SHP77 treated with DMSO at 0.1 percent for 48 hours (cell line): Measurements from ENCODE around the gene PPP6C.
"Not testable (repeated sequence)": the region's sequence is repeated elsewhere in the genome, so short reads cannot be mapped to it uniquely, and the experiment has no call there.

Experiments used
- DNase-seq: peaks from one replicate; lab custom pipeline; 2025; lab: John Stamatoyannopoulos, UW

Gene PPP6C

DNA sequence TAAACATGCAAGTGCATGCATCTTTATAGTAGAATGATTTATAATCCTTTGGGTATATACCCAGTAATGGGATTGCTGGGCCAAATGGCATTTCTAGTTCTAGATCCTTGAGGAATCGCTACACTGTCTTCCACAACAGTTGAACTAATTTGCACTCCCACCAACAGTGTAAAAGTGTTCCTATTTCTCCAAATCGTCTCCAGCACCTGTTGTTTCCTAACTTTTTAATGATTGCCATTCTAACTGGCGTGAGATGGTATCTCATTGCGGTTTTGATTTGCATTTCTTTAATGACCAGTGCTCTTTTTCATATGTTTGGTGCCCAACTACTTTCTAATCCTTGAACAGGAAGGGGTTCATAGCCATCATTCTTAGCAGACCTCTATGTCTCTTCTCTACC is 7.8 kb downstream of the PPP6C start:
- not testable (repeated sequence) for DNase-seq

DNA sequence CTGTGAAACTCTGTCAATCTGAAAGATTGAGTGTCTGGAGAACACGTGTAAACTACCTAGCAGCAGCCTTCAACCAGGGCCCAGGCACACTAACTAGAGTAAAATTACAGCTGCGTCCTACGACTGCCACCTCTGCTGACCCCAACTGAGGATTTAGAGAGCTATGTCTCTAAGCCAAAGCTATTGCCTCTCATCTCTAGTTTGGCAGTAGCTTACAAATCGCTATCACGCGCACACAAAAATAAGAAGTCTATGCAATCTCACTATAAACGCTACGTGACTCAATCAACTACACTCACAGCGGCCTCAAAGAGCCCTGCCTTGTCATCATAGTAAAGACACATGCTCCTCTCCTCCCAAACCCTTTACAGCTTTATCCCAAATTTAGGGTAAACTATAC is 8.7 kb downstream of the PPP6C start:
- DNase-seq: no peak

DNA sequence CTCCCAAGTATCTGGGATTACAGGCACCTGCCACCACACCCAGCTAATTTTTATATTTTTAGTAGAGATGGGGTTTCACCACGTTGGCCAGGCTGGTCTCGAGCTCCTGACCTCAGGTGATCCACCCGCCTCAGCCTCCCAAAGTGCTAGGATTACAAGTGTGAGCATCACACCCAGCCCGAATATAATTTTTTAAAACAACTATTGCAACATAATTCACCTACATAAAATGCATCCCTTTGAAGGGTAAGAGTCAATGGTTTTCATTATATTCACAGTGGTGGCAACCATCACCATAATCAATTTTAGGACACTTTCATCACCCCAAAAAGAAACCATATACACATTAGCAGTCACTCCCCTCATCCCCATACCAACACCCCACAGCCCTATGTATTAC is 9.8 kb downstream of the PPP6C start:
- not testable (repeated sequence) for DNase-seq

DNA sequence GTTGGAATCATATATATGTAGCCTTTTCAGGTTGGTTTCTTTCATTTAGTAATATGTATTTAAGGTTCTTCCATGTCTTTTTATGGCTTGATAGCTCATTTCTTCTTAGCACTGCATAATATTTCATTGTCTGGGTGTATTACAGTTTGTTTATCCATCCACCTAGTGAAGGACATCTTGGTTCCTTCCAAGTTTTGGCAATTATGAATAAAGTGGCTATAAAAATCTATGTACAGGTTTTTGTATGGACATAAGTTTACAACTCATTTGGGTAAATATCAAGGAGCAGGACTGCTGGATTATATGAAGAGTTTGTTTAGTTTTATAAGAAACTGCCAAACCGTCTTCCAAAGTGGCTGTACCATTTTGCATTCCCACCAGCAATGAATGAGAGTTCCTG is 11.7 kb downstream of the PPP6C start:
- DNase-seq: no peak

DNA sequence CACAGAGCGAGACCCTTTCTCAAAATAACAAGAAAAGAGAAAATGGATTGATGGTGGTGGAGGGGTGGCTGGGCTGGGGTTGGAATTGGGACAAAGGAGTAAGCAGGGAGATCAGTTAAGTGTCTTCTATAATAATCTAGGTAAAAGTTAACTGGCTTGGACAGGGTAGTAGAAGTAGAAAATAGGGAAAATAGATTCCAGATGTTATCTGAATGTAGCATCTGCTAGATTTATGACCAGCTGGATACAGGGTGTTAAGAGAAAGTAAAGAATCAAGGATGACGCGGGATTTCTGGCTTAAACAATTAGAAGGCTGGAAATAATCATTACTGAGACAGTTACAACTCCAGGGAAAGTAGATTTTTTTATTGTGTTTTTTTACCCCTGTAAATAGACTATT is 13.0 kb downstream of the PPP6C start:
- DNase-seq: no peak

DNA sequence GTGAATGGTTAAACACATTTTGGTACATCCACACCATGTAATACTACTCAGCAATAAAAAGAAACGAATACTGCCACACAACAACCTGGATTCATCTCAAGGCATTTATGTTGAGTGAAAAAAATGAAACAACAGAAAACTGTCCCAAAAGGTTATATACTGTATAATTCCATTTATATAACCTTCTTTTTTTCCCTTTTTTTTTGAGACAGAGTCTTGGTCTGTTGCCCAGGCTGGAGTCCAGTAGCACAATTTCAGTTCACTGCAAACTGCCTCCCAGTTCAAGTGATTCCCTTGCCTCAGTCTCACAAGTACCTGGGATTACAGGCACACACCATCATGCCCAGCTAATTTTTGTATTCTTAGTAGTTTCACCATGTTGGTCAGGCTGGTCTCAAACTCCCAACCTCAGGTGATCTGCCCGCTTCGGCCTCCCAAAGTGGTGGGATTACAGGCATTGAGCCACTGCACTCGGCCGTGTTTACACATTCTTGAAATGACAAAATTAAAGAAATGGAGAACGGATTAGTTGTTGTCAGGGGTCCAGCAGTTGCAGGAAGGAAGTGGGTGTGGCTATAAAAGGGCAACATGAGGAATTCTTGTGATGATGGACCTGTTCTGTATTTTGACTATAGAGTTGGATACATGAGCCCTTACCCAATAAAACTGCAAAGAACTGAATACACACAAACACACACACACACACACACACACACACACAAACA is 17.4 kb downstream of the PPP6C start:
- DNase-seq: no peak

DNA sequence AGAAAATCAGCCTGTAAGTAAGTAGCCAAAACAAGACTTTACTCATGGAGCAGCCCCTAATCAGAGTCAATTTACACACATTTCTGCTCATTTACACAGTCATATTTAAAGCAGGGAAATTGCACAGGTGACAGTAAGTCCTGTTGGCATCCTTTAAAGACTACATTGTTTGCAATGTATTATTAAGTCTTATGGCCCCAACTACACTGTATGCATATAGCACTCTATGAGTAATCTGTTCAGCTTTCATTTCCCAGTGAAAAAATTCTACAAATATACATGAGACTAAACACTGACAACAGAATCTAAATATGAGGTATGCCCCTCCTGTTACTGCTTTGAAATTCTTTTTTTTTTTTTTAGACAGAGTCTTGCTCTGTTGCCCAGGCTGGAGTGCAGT is 19.7 kb downstream of the PPP6C start:
- DNase-seq: no peak

DNA sequence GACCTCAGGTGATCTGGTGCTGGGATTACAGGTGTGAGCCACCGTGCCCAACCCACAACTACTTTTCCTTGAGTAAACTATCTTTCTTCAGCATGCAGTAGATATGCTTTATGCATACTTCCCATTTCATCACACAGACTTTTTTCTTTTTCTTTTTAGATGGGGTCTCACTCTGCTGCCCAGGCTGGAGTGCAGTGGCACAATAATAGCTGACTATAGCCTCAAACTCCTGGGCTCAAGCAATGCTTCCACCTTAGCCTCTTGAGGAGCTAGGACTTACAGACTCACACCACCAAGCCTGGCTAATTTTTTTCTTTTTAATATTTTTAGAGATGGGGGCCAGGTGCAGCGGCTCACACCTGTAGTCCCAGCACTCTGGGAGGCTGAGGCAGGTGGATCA is 22.8 kb downstream of the PPP6C start:
- no peak for DNase-seq

DNA sequence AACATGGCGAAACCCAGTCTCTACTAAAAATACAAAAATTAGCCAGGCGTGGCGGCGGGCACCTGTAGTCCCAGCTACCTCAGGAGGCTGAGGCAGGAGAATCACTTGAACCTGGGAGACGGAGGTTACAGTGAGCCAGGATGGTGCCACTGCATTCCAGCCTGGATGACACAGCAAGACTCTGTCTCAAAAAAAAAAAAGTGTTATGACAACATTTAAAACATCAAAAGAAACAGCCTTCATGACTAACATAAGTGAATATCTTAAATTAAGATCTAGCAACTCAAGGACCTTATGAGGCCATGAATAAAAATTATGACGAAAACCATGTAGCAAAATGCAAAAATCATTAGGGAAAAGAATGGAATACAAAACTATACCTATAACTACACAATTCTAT is 26.7 kb downstream of the PPP6C start:
- DNase-seq: not testable (repeated sequence)

DNA sequence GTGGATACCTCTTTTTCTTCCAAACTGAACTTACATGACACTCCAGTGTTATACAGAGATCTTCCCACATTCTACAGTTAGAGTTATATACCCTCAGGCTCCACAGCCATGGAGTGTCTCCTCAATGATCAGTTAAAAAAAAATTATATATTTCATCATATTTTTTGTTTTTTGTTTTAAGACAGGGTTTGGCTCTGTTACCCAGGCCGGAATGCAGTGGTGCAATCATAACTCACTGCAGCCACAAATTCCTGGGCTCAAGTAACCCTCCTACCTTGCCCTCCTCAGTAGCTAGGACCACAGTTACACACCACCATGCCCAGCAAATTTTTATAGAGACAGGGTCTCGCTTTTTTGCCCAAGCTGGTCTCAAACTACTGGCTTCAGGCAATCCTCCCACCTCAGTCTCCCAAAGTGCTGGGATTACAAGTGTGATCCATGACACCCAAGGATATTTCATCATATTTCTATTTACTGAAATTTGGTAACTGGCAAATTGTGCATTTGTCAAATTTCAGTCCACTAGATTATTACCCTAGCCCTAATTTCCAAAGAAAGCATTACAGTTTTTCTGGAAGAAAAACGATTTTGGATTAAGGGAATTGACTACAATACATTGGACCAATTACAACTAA is 28.2 kb downstream of the PPP6C start:
- DNase-seq: no peak

DNA sequence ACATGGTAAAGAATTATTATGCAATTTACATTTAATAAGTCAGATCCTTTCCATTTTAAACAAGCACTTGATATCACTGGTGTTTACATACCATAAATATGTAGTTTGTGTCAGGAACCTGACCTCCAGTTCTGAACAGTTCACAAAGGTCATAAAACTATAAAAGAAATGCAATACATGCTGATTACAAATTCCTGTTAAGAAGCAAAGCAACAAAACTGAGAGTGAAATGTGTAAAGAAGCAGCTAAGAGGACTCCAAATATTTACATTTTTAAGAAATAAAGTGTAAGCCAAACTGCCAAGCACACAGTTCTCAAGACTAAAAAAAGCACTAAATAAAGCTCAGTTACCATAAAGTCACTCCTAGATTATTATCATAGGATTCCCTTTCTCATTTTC is 28.9 kb downstream of the PPP6C start:
- no peak for DNase-seq

DNA sequence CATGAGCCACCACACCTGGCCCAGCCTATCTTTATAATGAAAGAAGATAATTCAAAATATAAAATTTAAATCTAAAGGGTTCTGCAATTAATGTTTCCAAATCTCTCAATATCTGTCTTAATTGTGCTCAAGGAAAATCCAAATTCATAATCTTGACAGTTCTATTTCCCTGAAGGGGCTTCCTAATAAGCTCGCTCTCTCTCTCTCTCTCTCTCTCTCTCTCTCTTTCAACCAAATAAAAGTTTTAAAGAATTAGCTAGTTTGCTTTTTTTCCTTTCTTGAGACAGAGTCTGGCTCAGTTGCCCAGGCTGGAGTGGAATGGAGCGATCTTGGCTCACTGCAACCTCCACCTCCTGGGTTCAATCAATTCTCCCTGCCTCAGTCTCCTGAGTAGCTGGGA is 33.1 kb downstream of the PPP6C start:
- DNase-seq: no peak

DNA sequence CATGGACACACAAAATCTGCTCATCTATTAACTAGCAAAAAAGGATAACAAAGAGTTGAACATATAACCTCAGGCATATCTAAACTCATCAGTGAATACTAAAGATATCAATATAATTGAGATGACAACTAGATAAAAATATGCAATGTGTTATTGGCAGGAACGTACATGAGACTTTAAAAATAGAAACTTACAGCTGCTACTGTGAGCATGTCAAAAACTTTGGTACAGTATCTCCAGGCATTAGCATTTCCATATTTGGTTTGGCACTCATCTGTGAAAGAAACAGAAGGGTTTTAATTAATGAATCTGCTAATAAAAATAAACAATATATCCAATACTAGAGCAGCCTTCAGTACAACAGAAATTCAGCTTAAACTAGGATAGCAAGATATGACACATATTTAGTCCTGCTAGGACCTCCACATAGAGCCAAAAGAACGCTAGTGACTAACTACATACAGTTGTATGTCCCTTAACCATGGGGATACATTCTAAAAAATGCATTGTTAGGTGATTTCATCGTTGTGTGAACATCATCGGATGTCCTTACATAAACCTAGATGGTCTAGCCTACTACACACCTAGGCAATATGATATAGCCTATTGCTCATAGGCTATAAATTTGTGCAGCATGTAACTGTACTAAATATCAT is 35.8 kb downstream of the PPP6C start:
- no peak for DNase-seq

DNA sequence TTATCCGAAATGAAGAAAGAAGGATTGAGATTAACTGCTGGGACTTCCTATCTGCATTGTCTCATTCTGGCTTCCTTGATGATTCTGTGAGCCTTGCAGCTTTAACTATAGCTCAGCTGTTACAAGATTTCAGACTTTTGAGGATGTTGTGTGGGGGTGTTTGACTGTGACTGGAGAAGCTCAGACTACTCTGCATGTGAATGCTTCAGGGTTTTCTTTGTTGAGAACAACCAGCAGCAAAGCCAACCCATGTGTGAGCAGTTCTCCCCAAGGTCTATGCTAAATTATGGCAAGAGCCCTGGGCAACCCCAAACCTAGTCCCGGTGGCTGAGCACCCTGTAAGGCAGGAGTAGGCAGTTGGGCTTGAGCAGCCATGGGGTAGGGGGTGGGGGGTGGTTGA is 37.9 kb downstream of the PPP6C start:
- no peak for DNase-seq

DNA sequence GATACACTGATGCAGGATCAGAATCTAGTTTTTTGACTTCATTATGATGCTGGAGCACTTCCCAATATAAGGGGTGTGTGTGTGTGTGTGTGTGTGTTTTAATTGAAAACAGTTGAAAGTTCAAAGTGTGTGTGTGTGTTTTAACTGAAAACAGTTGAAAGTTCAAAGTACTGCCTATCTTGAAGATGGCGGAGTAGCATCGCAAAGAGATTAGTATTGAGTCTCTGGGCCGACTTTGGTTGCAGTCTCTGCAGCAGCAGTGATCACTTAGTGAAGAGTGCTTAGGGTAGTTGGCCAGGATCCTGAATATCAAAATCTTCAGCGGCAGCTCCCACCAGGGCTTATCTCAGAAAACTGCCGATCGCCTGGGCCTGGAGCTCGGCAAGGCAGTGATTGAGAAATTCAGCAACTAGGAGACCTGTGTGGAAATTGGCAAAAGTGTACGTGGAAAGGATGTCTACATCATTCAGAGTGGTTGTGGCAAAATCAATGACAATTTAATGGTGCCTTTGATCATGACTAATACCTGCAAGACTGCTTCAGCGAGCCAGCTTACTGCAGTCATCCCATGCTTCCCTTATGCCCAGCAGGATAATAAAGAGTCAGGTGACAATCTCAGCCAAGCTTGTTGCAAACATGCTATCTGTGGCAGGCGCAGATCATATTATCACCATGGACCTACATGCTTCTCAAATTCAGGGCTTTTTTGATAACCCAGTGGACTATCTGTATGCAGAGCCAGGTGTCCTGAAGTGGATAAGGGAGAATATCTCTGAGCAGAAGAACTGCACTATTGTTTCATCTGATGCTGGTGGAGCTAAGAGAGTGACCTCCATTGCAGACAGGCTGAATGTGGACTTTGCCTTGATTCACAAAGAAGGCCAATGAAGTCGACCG is 39.0 kb downstream of the PPP6C start:
- no peak for DNase-seq

DNA sequence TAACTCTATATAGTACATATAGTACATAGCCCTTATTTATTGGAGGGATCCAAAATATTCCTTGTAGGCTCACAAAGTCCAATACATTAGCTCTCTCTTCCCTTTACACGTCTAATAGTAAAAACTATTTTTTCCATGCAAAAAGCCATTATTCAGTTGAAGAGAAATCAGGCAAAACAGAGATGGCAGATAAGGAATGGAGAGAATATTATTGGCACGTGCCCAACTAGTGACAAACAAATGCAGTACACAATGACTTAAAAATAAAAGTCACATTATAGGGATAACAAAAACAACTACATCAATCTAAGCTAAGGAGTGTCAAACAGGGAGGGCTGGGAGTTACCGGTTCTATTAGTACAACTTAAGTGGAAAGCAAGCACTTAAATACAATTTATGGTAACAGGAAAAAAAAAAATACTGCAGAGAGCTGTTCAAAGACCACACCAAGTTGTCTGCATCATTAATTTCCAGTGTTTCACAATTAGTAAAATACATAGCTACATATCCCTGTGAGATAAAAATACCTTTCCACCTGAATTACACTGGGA is 42.1 kb downstream of the PPP6C start:
- no peak for DNase-seq

DNA sequence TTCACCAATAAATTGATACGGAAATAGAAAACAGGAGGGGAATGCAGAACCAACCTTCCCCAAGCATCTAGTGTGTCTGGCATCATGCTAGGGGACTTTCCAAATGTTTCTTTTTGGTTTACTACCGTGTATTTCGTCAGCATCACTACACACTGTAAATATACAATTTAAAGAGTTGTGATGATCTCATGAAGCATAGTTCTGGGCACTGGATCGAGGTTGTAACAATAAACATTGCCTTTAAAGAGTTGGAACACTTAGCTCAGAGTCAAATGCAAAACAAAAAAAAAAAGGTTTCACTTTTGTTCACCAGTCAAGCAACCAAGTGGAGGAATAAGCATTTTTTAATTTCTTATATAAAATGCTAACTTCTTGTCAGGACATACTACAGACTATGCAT is 43.4 kb downstream of the PPP6C start:
- no peak for DNase-seq

DNA sequence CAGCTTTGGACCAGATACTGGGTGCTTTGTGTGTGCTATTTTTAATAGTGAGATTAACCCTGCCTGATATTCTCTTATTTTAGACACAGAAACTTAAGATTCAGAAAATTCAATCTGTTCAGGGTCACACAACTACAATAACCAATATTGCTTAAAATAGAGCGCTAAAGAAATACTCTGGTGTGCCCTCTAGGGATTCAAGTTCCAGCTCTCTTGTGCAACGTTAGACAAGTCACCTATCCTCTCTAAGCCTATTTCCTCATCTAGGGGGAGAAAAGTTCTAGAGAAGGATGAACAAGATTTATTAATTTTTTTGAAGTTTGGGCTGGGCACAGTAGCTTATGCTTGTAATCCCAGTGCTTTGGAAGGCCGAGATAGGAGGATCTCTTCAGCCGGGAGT is 44.2 kb downstream of the PPP6C start:
- no peak for DNase-seq

DNA sequence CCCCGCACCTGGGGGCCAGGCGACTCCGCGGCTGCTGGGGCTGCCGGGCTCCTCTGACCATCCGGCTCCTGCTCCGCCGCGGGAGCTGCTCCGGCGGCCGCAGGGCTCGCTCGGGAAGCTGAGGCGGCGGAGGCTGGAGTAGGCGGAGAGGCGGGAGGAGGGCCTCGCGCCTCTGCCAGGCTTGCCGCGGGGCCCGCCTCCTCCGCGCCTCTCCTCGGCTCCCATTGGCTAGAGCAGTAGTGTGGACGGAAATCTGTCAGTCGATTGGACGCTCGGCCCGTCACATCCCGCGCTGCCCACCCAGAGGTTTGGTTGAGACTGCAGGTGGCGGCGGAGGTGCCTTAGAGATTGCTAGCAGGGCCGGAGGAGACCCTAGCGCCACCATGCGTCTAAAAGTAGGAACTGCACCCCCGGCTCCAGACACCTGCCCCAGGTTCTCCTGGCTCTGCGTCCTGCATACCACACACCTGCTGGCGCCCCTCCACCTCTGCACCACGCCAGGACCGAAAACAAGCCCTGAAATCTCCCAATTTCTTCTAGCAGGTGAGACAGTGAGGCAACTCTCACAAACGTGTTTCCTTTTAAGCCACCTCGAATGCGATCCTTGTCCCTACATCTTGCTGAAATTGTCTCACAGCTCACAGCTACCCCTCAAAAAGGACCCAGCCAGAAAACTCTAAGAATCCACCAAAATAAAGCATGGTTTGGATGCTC is 46.1 kb downstream of the PPP6C start, which contains the start of gene SCAI:
SCAI (minus strand) TSS at position 152 of the 714 bp plus-strand sequence; CDS start at position 61, 91 bp downstream.
- DNase-seq: peak; percentile 94

DNA sequence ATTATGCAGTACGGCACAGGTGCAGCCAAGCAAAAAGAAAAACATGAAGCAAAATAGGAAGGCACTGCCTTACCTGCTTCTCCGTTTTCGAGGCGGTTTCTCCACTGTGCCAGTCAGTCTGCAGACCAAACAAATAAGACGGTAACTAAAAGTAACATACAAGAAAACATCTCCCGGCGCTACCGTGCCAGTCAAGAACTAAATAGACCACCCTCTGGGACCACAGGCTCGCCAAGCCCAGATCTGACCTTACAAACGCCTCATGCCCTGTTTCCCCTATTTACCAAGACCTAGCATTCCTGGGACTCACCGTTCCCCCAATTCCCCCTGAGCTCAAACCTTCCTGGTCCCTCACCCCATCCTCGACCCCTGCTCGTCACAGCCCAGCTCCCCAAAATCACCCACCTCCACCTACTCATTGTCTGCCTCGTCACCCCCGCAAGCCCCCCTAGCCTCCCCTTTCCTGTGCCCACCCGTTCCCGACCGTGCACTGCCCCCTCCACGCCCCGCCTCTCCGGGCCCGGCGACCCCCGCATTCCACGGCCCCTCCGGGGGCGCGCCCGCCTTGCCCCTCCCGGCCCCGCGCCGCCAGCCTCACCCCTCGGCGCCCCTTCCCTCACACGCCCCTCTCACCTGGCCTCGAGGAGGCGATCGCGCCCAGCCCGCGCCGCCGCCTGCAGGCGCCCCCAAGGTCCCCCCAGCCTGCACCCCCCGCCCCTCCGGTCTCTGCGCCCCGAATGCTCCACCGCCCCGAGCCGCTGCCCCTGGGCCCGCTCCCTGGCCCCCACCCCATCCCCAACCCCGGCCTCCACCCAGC is 46.8 kb downstream of the PPP6C start:
- DNase-seq: no peak
